Measurements from ENCODE around the gene B3GAT1. TPM values are rescaled to one million over a fixed set of nuclear protein-coding genes. Genes with fewer than 3 reads are reported as not detected.

The B3GAT1 gene
- total RNA-seq, 1 experiment from 2014 or later = not detected

GRCh38 chr11:134452026-134452837 lies 40.2 kb upstream of the B3GAT1 start:
- TF ChIP-seq EGR1 (IDR thresholded peaks at IDR 0.05; ENCODE audit: low read depth) = no peak
- TF ChIP-seq ZNF274 (IDR thresholded peaks at IDR 0.05; ENCODE audit: low read depth, low read length) = no peak
- no peaks in the 10 kb centered on the region for H3K9me2 ChIP-seq (ENCODE audit: insufficient read depth)
- ATAC-seq = no peak
- no peaks in the 10 kb centered on the region for H3K4me1 ChIP-seq (ENCODE audit: control insufficient read depth in 1 of 2, insufficient read depth in 2 of 2, low read length in 2 of 2)
- no peak overlapping the region for H3K27ac ChIP-seq (ENCODE audit: low read depth, low read length)
- no peak for DNase-seq (ENCODE audit: low read depth, low spot score)
- H3K4me3 ChIP-seq (replicated peaks in 1 of 2; ENCODE audit: low read depth in 1 of 2, low read length in 2 of 2) = no peak overlapping the region
- no TSS peak for BruUV-seq (replicated peaks)
- H3K4me2 ChIP-seq (ENCODE audit: low read length) = no peak overlapping the region
- no peaks in the 10 kb centered on the region for H4K20me1 ChIP-seq (ENCODE audit: insufficient read depth)
- ChIA-PET POLR2A (no interaction called here), RAD21 (ENCODE audit: low non-redundant PET in 1 of 2, low total read pairs in 2 of 2, uncharacterized antibody in 2 of 2, unreplicated experiment in 2 of 2) (no interaction called here), CTCF (no interaction called here)
- no peak overlapping the region for H2AFZ ChIP-seq (ENCODE audit: low read depth, low read length, poor library complexity, severe bottlenecking)
- peaks cover 0 to 4% of the 10 kb centered on the region in 2 experiments; a peak in 2 of 4 replicates for H3K9me3 ChIP-seq (ENCODE audit: control insufficient read depth in 1 of 2, insufficient read depth in 1 of 2, low read depth in 1 of 2, low read length in 2 of 2)
- H3K36me3 ChIP-seq (ENCODE audit: control insufficient read depth in 1 of 2, insufficient read depth in 2 of 2, low read length in 2 of 2) = no peaks in the 10 kb centered on the region
- intact Hi-C loops (cut with micrococcal nuclease) = no loop called here
- no peak overlapping the region for H3K9ac ChIP-seq (ENCODE audit: low read length)
- no peaks in the 10 kb centered on the region for H3K79me2 ChIP-seq (ENCODE audit: insufficient read depth, low read length)
- H3K27me3 ChIP-seq (ENCODE audit: insufficient read depth, low read length) = no peaks in the 10 kb centered on the region

GRCh38 chr11:134450186-134450585 lies 38.1 kb upstream of the B3GAT1 start:
- H3K36me3 ChIP-seq (ENCODE audit: control insufficient read depth in 1 of 2, insufficient read depth in 2 of 2, low read length in 2 of 2) = no peaks in the 10 kb centered on the region
- TF ChIP-seq CEBPB (IDR thresholded peaks at IDR 0.05; ENCODE audit: low read depth) = no peak
- TF ChIP-seq POLR2AphosphoS5 (IDR thresholded peaks at IDR 0.05; ENCODE audit: low read depth, low read length) = no peak
- no peak for TF ChIP-seq SIN3A (IDR thresholded peaks at IDR 0.05; ENCODE audit: low read depth)
- TF ChIP-seq JUND (IDR thresholded peaks at IDR 0.05) = no peak
- TF ChIP-seq YY1 (IDR thresholded peaks at IDR 0.05; ENCODE audit: extremely low read depth, insufficient replicate concordance, low read depth, low read length) = no peak
- no peak for TF ChIP-seq TCF7L2 (IDR thresholded peaks at IDR 0.05; ENCODE audit: borderline replicate concordance, extremely low read depth, insufficient read depth, insufficient read length)
- no peak for TF ChIP-seq EGR1 (IDR thresholded peaks at IDR 0.05; ENCODE audit: low read depth)
- TF ChIP-seq CBX3 (IDR thresholded peaks at IDR 0.05; ENCODE audit: low read depth) = no peak
- no peak overlapping the region for H3K9ac ChIP-seq (ENCODE audit: low read length)
- no peak for ATAC-seq
- POLR2A ChIA-PET = no interaction called here
- H3K9me2 ChIP-seq (ENCODE audit: insufficient read depth) = no peaks in the 10 kb centered on the region
- intact Hi-C loops (cut with micrococcal nuclease) = no loop called here
- H4K20me1 ChIP-seq (ENCODE audit: insufficient read depth) = no peaks in the 10 kb centered on the region
- CTCF ChIA-PET = no interaction called here
- H3K27ac ChIP-seq (ENCODE audit: low read depth, low read length) = no peak overlapping the region
- H3K4me1 ChIP-seq (ENCODE audit: control insufficient read depth in 1 of 2, insufficient read depth in 2 of 2, low read length in 2 of 2) = no peaks in the 10 kb centered on the region
- no peak overlapping the region for H3K4me3 ChIP-seq (replicated peaks in 1 of 2; ENCODE audit: low read depth in 1 of 2, low read length in 2 of 2)
- no peaks in the 10 kb centered on the region for H3K27me3 ChIP-seq (ENCODE audit: insufficient read depth, low read length)
- BruUV-seq (replicated peaks) = no TSS peak
- RAD21 ChIA-PET (ENCODE audit: low non-redundant PET in 1 of 2, low total read pairs in 2 of 2, uncharacterized antibody in 2 of 2, unreplicated experiment in 2 of 2) = no interaction called here
- H3K79me2 ChIP-seq (ENCODE audit: insufficient read depth, low read length) = no peaks in the 10 kb centered on the region
- DNase-seq (ENCODE audit: low read depth, low spot score) = no peak
- H2AFZ ChIP-seq (ENCODE audit: low read depth, low read length, poor library complexity, severe bottlenecking) = no peak overlapping the region
- no peaks in the 10 kb centered on the region for H3K9me3 ChIP-seq (ENCODE audit: control insufficient read depth in 1 of 2, insufficient read depth in 1 of 2, low read depth in 1 of 2, low read length in 2 of 2)
- H3K4me2 ChIP-seq (ENCODE audit: low read length) = no peak overlapping the region

Data from HCT116 (cell line).